H9 (cell line): ENCODE results near the gene CADM3. TPM values are rescaled to one million over a fixed set of nuclear protein-coding genes. Genes with fewer than 3 reads are reported as not detected.

Experiments
- DNase-seq: peaks from one replicate; pipeline ENCODE4 v3.0.0-alpha.2; 2017
- H2AFZ ChIP-seq: one replicate; pipeline ENCODE4 v1.6.1; 2013; ENCODE audit warnings: mild to moderate bottlenecking, low read length, control low read depth, moderate library complexity
- H2AK5ac ChIP-seq: 2 replicates; pipeline ENCODE4 v1.6.1; 2013; ENCODE audit warnings: low read length, control low read depth, mixed read lengths; ENCODE audit not compliant: insufficient read length
- H2BK120ac ChIP-seq: one replicate; pipeline ENCODE4 v1.6.1; 2013; ENCODE audit warnings: low read depth, mild to moderate bottlenecking, low read length, control low read depth, inconsistent platforms; ENCODE audit not compliant: poor library complexity, severe bottlenecking
- H2BK12ac ChIP-seq: 2 replicates; pipeline ENCODE4 v1.6.1; 2013; ENCODE audit warnings: low read length, control low read depth, mixed read lengths, low read depth; ENCODE audit not compliant: insufficient read length
- H2BK15ac ChIP-seq: 2 replicates; pipeline ENCODE4 v1.6.1; 2013; ENCODE audit warnings: low read depth, low read length, control low read depth
- H2BK20ac ChIP-seq: one replicate; pipeline ENCODE4 v1.6.1; 2013; ENCODE audit warnings: low read depth, mild to moderate bottlenecking, low read length, control low read depth, inconsistent platforms; ENCODE audit not compliant: poor library complexity, severe bottlenecking
- H2BK5ac ChIP-seq: 2 replicates; pipeline ENCODE4 v1.6.1; 2013; ENCODE audit warnings: low read length, control low read depth, mixed read lengths; ENCODE audit not compliant: insufficient read length
- H3K14ac ChIP-seq: 2 replicates; pipeline ENCODE4 v1.6.1; 2013; ENCODE audit warnings: low read length, control low read depth; ENCODE audit not compliant: insufficient read depth
- H3K18ac ChIP-seq: 2 replicates; pipeline ENCODE4 v1.6.1; 2013; ENCODE audit warnings: low read depth, mild to moderate bottlenecking, mixed read lengths, low read length, control low read depth; ENCODE audit not compliant: insufficient read length
- H3K23ac ChIP-seq: 2 replicates; pipeline ENCODE4 v1.6.1; 2013; ENCODE audit warnings: low read length, control low read depth, mixed read lengths, low read depth; ENCODE audit not compliant: insufficient read length
- H3K23me2 ChIP-seq: 2 replicates; pipeline ENCODE4 v1.6.1; 2013; ENCODE audit warnings: low read depth, mild to moderate bottlenecking, mixed read lengths, low read length, control low read depth; ENCODE audit not compliant: insufficient read length, poor library complexity, severe bottlenecking
- H3K27ac ChIP-seq: 2 replicates; pipeline ENCODE4 v1.5.1; 2013; ENCODE audit warnings: low read length, control low read depth, mixed read lengths, low read depth; ENCODE audit not compliant: insufficient read length
- H3K27me3 ChIP-seq: 2 replicates; pipeline ENCODE4 v1.6.1; 2013; ENCODE audit warnings: low read length, control low read depth, inconsistent platforms; ENCODE audit not compliant: insufficient read depth
- H3K4ac ChIP-seq: 2 replicates; pipeline ENCODE4 v1.6.1; 2013; ENCODE audit warnings: low read depth, mild to moderate bottlenecking, control low read depth, inconsistent platforms, low read length, moderate library complexity
- H3K4me1 ChIP-seq: 2 replicates; pipeline ENCODE4 v1.6.1; 2013; ENCODE audit warnings: low read length, control low read depth, inconsistent platforms; ENCODE audit not compliant: insufficient read depth
- H3K4me2 ChIP-seq: 2 replicates; pipeline ENCODE4 v1.6.1; 2013; ENCODE audit warnings: low read length, control low read depth, mixed read lengths; ENCODE audit not compliant: insufficient read length, insufficient read depth
- H3K56ac ChIP-seq: 2 replicates; pipeline ENCODE4 v1.6.1; 2013; ENCODE audit warnings: low read depth, mild to moderate bottlenecking, mixed read lengths, low read length, control low read depth; ENCODE audit not compliant: insufficient read length
- H3K79me1 ChIP-seq: 2 replicates; pipeline ENCODE4 v1.6.1; 2013; ENCODE audit warnings: low read depth, mild to moderate bottlenecking, moderate library complexity, low read length, control low read depth, inconsistent platforms; ENCODE audit not compliant: insufficient read depth, poor library complexity, severe bottlenecking
- H3K79me2 ChIP-seq: 2 replicates; pipeline ENCODE4 v1.6.1; 2013; ENCODE audit warnings: low read length, control low read depth, inconsistent platforms; ENCODE audit not compliant: insufficient read depth
- H3K9ac ChIP-seq: 2 replicates; pipeline ENCODE4 v1.6.1; 2013; ENCODE audit warnings: low read length, control low read depth, mixed read lengths; ENCODE audit not compliant: insufficient read length; ENCODE audit errors: extremely low read depth
- H3K9me3 ChIP-seq: one replicate; pipeline ENCODE4 v1.6.1; 2013; ENCODE audit warnings: low read depth, low read length, inconsistent platforms; ENCODE audit not compliant: control insufficient read depth
- H3T11ph ChIP-seq: one replicate; pipeline ENCODE4 v1.6.1; 2013; ENCODE audit warnings: mild to moderate bottlenecking, low read length, control low read depth, inconsistent platforms
- H4K20me1 ChIP-seq: one replicate; pipeline ENCODE4 v1.6.1; 2013; ENCODE audit not compliant: control insufficient read depth, insufficient read length, insufficient read depth
- H4K5ac ChIP-seq: 2 replicates; pipeline ENCODE4 v1.6.1; 2013; ENCODE audit warnings: low read depth, mild to moderate bottlenecking, mixed read lengths, low read length, control low read depth; ENCODE audit not compliant: insufficient read length
- H4K8ac ChIP-seq: replicated peaks from 2 replicates; pipeline ENCODE4 v1.6.1; 2013; ENCODE audit warnings: low read length, control low read depth, mixed read lengths, low read depth; ENCODE audit not compliant: insufficient read length
- H4K91ac ChIP-seq: 2 replicates; pipeline ENCODE4 v1.6.1; 2013; ENCODE audit warnings: low read depth, mild to moderate bottlenecking, moderate library complexity, mixed read lengths, low read length, control low read depth; ENCODE audit not compliant: insufficient read length
- H3K27ac Mint-ChIP-seq, 3 experiments: 2 replicates in 2 of 3; 3 replicates in 1 of 3; pipeline ENCODE4 v1.8.0; 2020 to 2021; ENCODE audit warnings: mixed read lengths in 3 of 3, mild to moderate bottlenecking in 1 of 3, moderate library complexity in 1 of 3
- H3K27me3 Mint-ChIP-seq: 2 replicates; pipeline ENCODE4 v1.8.0; 2021; ENCODE audit warnings: low read depth, mild to moderate bottlenecking, moderate library complexity, mixed read lengths
- H3K36me3 Mint-ChIP-seq, 3 experiments: 2 replicates in 2 of 3; 3 replicates in 1 of 3; pipeline ENCODE4 v1.8.0; 2020 to 2021; ENCODE audit warnings: low read depth in 3 of 3, mixed read lengths in 3 of 3; ENCODE audit not compliant: insufficient read depth in 1 of 3
- H3K4me1 Mint-ChIP-seq, 2 experiments: 2 replicates each; pipeline ENCODE4 v1.8.0; 2020; ENCODE audit warnings: mixed read lengths in 2 of 2
- H3K4me3 Mint-ChIP-seq, 2 experiments: 2 replicates in 1 of 2; 3 replicates in 1 of 2; pipeline ENCODE4 v1.8.0; 2020 to 2021; ENCODE audit warnings: mild to moderate bottlenecking in 2 of 2, mixed read lengths in 2 of 2, moderate library complexity in 1 of 2
- H3K9me3 Mint-ChIP-seq, 2 experiments: 2 replicates in 1 of 2; 3 replicates in 1 of 2; pipeline ENCODE4 v1.8.0; 2020; ENCODE audit warnings: mild to moderate bottlenecking in 2 of 2, mixed read lengths in 2 of 2, moderate library complexity in 1 of 2
- CTCF ChIP-seq: fragments of 200-600 bp; sonication (generic); conservative IDR thresholded peaks from 3 replicates; pipeline ENCODE4 v1.8.0; 2021; ENCODE audit warnings: antibody characterized with exemption, mild to moderate bottlenecking
- WGBS: extraction: QIAGEN DNeasy Blood & Tissue Kit; methylation state at CpG from one replicate; pipeline ENCODE4 v1.1.7; 2013; ENCODE audit warnings: missing lambda C conversion rate, low lambda C conversion rate, mixed read lengths; ENCODE audit not compliant: insufficient read length; ENCODE audit errors: extremely low coverage; 5-methylcytosine and 5-hydroxymethylcytosine counted together
- total RNA-seq: library from RNA; stranded (reverse); gene quantifications from 2 replicates; pipeline ENCODE4 v1.2.1, GENCODE V29; 2021

Gene CADM3
- total RNA-seq, 1 experiment from 2014 or later: 5.6 TPM

- DNase-seq: peak; percentile 41
- Histone ChIP-seq H2BK15ac (no peak overlapping the region), H3K9ac (no peak overlapping the region), H3K4ac (no peak overlapping the region), H2BK5ac (no peak overlapping the region), H2AK5ac (no peak overlapping the region), H3K79me2 (no peaks in the 10 kb centered on the region), H3K4me2 (no peak overlapping the region), H4K20me1 (no peaks in the 10 kb centered on the region), H3T11ph (no peak overlapping the region), H2BK12ac (no peak overlapping the region), H2BK120ac (no peak overlapping the region), H3K79me1 (no peaks in the 10 kb centered on the region), H3K14ac (no peak overlapping the region), H2AFZ (no peak overlapping the region), H4K91ac (no peak overlapping the region), H3K27ac (no peak overlapping the region), H3K23me2 (no peaks in the 10 kb centered on the region), H4K5ac (no peak overlapping the region), H3K9me3 (no peaks in the 10 kb centered on the region), H2BK20ac (no peak overlapping the region), H3K4me1 (no peaks in the 10 kb centered on the region), H3K18ac (no peak overlapping the region), H3K27me3 (no peaks in the 10 kb centered on the region), H3K23ac (no peak overlapping the region), H4K8ac (no peak overlapping the region), H3K56ac (no peak overlapping the region)
- H3K36me3 Mint-ChIP-seq: no peaks in the 10 kb centered on the region
- no peak overlapping the region for H3K27ac Mint-ChIP-seq
- H3K9me3 Mint-ChIP-seq: no peaks in the 10 kb centered on the region
- TF ChIP-seq CTCF: peak; percentile 87
- no peak overlapping the region for H3K4me3 Mint-ChIP-seq
- no peaks in the 10 kb centered on the region for H3K4me1 Mint-ChIP-seq
- no peaks in the 10 kb centered on the region for H3K27me3 Mint-ChIP-seq
- WGBS: no CpG with 5 or more reads among the region's 12 CpGs
These were observed 39.0 kb upstream of the CADM3 start for GRCh38 chr1:159132271-159132881.
